NOMO-1 treated with DMSO at 0.1 percent for 48 hours (cell line): ENCODE results near the gene HOXD13.

Experiments
- DNase-seq: peaks from one replicate; lab custom pipeline; 2025; ENCODE audit not compliant: unreplicated experiment; lab: John Stamatoyannopoulos, UW

HOXD13 gene

GRCh38 chr2:176130957-176131847 lies 38.7 kb downstream of the HOXD13 start:
- DNase-seq, result no peak

- no peak for DNase-seq
Measured at GRCh38 chr2:176131848-176132158, 39.3 kb downstream of the HOXD13 start.

- no peak for DNase-seq
Measured at GRCh38 chr2:176132205-176133171, 40.0 kb downstream of the HOXD13 start.

GRCh38 chr2:176133389-176133788 lies 40.9 kb downstream of the HOXD13 start:
- no peak for DNase-seq

- no peak for DNase-seq
Measured at GRCh38 chr2:176134035-176134434, 41.5 kb downstream of the HOXD13 start.

- DNase-seq, result no peak
Measured at GRCh38 chr2:176135035-176135440, 42.5 kb downstream of the HOXD13 start.

- no peak for DNase-seq
Measured at GRCh38 chr2:176136374-176137251, 44.1 kb downstream of the HOXD13 start.

GRCh38 chr2:176137252-176137580 lies 44.7 kb downstream of the HOXD13 start:
- DNase-seq, result no peak

GRCh38 chr2:176137906-176138305 lies 45.4 kb downstream of the HOXD13 start:
- DNase-seq, result no peak

- DNase-seq, result no peak
Measured at GRCh38 chr2:176138526-176138922, 46.0 kb downstream of the HOXD13 start.

GRCh38 chr2:176138923-176139660 lies 46.6 kb downstream of the HOXD13 start:
- DNase-seq, result no peak

- DNase-seq, result no peak
Measured at GRCh38 chr2:176139661-176140512, 47.4 kb downstream of the HOXD13 start.

- peak; percentile 49 for DNase-seq
Measured at GRCh38 chr2:176140513-176141317, 48.2 kb downstream of the HOXD13 start.

GRCh38 chr2:176142281-176142680 lies 49.8 kb downstream of the HOXD13 start:
- no peak for DNase-seq
